ENCODE results near the gene CHCHD6.

Gene CHCHD6

GRCh38 chr3:126997455-126998038, 293.5 kb downstream of the CHCHD6 start:
- Histone ChIP-seq H3K4me3 (no peak overlapping the region), H3K27ac (no peak overlapping the region), H3K9ac (ENCODE audit: insufficient read length) (no peak overlapping the region), H3K9me3 (ENCODE audit: low read depth, low read length) (no peaks in the 10 kb centered on the region), H3K36me3 (ENCODE audit: insufficient read depth, low read length) (no peaks in the 10 kb centered on the region)
- DNase-seq (ENCODE audit: low read depth, low spot score), result no peak
- no peak for TF ChIP-seq POLR2AphosphoS5 (IDR thresholded peaks at IDR 0.05; ENCODE audit: borderline replicate concordance, low read depth, low read length)
- TF ChIP-seq FOXP2 (optimal IDR thresholded peaks at IDR 0.05; ENCODE audit: control extremely low read depth, extremely low read length, insufficient read depth), result no peak

DNA sequence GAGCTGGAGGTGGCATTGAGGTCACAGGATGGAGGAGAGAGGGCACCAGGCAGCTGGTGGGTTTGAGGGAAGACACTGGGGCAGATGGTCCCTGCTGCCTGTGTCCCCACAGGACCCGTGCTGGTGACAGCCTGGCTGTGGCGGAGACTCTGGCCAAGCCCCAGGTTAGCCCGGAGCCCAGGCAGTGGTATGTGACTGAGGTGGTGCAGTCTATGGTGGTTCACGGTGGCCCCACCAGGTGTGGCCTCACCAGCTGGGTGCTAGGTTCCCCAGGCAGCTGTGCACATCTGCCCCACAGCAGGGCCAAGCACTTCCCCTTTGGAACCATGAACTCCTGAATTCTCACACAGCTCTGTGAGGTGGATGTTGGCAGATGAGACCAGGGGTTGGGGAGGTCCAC, 294.3 kb downstream of the CHCHD6 start:
- DNase-seq (ENCODE audit: low read depth, low spot score), result no peak
- Histone ChIP-seq H3K4me3 (no peak overlapping the region), H3K36me3 (ENCODE audit: insufficient read depth, low read length) (no peaks in the 10 kb centered on the region), H3K27ac (no peak overlapping the region), H3K9me3 (ENCODE audit: low read depth, low read length) (no peaks in the 10 kb centered on the region), H3K9ac (ENCODE audit: insufficient read length) (no peak overlapping the region)
- TF ChIP-seq FOXP2 (optimal IDR thresholded peaks at IDR 0.05; ENCODE audit: control extremely low read depth, extremely low read length, insufficient read depth) (no peak), POLR2AphosphoS5 (IDR thresholded peaks at IDR 0.05; ENCODE audit: borderline replicate concordance, low read depth, low read length) (no peak), EZH2 (IDR thresholded peaks at IDR 0.05) (no peak)

DNA sequence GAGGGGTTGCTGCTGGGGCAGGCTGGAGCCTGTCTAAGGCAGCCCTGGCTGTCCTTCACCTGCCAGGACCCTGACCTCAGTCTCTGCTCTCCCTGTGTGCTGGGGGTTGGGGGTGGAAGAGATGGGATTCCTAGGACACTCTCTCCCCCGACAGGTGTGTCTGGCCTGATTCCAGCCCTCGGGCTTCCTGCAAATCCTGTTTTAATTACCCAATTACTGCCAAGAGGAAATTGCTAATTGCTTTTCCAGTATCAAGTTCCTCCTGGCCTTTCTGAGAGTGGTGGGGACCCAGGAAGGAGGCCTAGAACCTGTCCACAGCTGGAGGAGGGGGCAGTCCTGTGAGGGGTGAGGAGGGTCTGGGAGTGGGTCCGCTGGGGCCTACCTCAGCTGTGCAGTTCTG, 294.7 kb downstream of the CHCHD6 start:
- no peak for TF ChIP-seq FOXP2 (optimal IDR thresholded peaks at IDR 0.05; ENCODE audit: control extremely low read depth, extremely low read length, insufficient read depth)
- H3K9ac ChIP-seq (ENCODE audit: insufficient read length), result no peak overlapping the region
- DNase-seq (ENCODE audit: low read depth, low spot score), result no peak
- no peak overlapping the region for H3K4me3 ChIP-seq
- H3K27ac ChIP-seq, result no peak overlapping the region
- no peaks in the 10 kb centered on the region for H3K36me3 ChIP-seq (ENCODE audit: insufficient read depth, low read length)
- H3K9me3 ChIP-seq (ENCODE audit: low read depth, low read length), result no peaks in the 10 kb centered on the region

GRCh38 chr3:126999383-126999782, 295.3 kb downstream of the CHCHD6 start:
- no peak for DNase-seq (ENCODE audit: low read depth, low spot score)
- no peaks in the 10 kb centered on the region for H3K9me3 ChIP-seq (ENCODE audit: low read depth, low read length)
- H3K4me3 ChIP-seq, result no peak overlapping the region
- H3K27ac ChIP-seq, result no peak overlapping the region
- no peak overlapping the region for H3K9ac ChIP-seq (ENCODE audit: insufficient read length)
- TF ChIP-seq POLR2AphosphoS5 (IDR thresholded peaks at IDR 0.05; ENCODE audit: borderline replicate concordance, low read depth, low read length) (no peak), FOXP2 (optimal IDR thresholded peaks at IDR 0.05; ENCODE audit: control extremely low read depth, extremely low read length, insufficient read depth) (no peak), EZH2 (IDR thresholded peaks at IDR 0.05) (no peak)
- H3K36me3 ChIP-seq (ENCODE audit: insufficient read depth, low read length), result no peaks in the 10 kb centered on the region

DNA sequence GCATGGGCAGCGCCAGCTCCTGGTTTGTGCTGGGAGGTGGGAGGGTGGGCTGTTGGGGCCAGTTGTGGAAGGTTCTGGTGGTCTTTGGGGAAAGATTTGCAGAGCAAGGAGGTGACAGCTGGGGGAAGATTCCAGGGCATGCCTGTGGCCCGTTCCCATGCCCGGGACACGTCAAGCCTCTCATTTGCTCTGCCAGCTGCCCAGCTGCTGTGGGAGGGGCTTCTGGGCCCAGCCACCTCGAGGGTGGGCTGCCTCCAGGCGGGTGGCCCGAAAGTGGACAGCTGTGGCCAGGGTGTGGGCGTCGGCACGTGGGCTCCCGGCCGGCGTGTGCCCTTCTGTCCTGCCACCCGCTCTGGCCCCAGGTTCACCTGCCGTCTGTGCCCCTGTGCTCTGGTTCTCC, 296.1 kb downstream of the CHCHD6 start:
- Histone ChIP-seq H3K27ac (no peak overlapping the region), H3K36me3 (ENCODE audit: insufficient read depth, low read length) (no peaks in the 10 kb centered on the region), H3K9ac (ENCODE audit: insufficient read length) (no peak overlapping the region), H3K9me3 (ENCODE audit: low read depth, low read length) (no peaks in the 10 kb centered on the region), H3K4me3 (no peak overlapping the region)
- DNase-seq (ENCODE audit: low read depth, low spot score), result no peak
- no peak for TF ChIP-seq EZH2 (IDR thresholded peaks at IDR 0.05)
- TF ChIP-seq POLR2AphosphoS5 (IDR thresholded peaks at IDR 0.05; ENCODE audit: borderline replicate concordance, low read depth, low read length), result no peak
- TF ChIP-seq FOXP2 (optimal IDR thresholded peaks at IDR 0.05; ENCODE audit: control extremely low read depth, extremely low read length, insufficient read depth), result no peak

- no peaks in the 10 kb centered on the region for H3K36me3 ChIP-seq (ENCODE audit: insufficient read depth, low read length)
- H3K4me3 ChIP-seq, result no peak overlapping the region
- DNase-seq (ENCODE audit: low read depth, low spot score), result no peak
- H3K9me3 ChIP-seq (ENCODE audit: low read depth, low read length), result no peaks in the 10 kb centered on the region
- TF ChIP-seq FOXP2 (optimal IDR thresholded peaks at IDR 0.05; ENCODE audit: control extremely low read depth, extremely low read length, insufficient read depth) (no peak), POLR2AphosphoS5 (IDR thresholded peaks at IDR 0.05; ENCODE audit: borderline replicate concordance, low read depth, low read length) (no peak), EZH2 (IDR thresholded peaks at IDR 0.05) (no peak)
- H3K9ac ChIP-seq (ENCODE audit: insufficient read length), result no peak overlapping the region
- no peak overlapping the region for H3K27ac ChIP-seq
These were observed 296.7 kb downstream of the CHCHD6 start for GRCh38 chr3:127000761-127001160.

GRCh38 chr3:127001486-127002194, 297.6 kb downstream of the CHCHD6 start:
- H3K9ac ChIP-seq (ENCODE audit: insufficient read length), result peak overlapping the region; percentile 23
- H3K9me3 ChIP-seq (ENCODE audit: low read depth, low read length), result no peaks in the 10 kb centered on the region
- DNase-seq (ENCODE audit: low read depth, low spot score), result no peak
- no peaks in the 10 kb centered on the region for H3K36me3 ChIP-seq (ENCODE audit: insufficient read depth, low read length)
- TF ChIP-seq FOXP2 (optimal IDR thresholded peaks at IDR 0.05; ENCODE audit: control extremely low read depth, extremely low read length, insufficient read depth), result no peak
- no peak for TF ChIP-seq EZH2 (IDR thresholded peaks at IDR 0.05)
- TF ChIP-seq POLR2AphosphoS5 (IDR thresholded peaks at IDR 0.05; ENCODE audit: borderline replicate concordance, low read depth, low read length), result no peak
- H3K4me3 ChIP-seq, result peak overlapping the region; percentile 50
- H3K27ac ChIP-seq, result peak overlapping the region; percentile 6; the same call in 1 of the 2 replicates

DNA sequence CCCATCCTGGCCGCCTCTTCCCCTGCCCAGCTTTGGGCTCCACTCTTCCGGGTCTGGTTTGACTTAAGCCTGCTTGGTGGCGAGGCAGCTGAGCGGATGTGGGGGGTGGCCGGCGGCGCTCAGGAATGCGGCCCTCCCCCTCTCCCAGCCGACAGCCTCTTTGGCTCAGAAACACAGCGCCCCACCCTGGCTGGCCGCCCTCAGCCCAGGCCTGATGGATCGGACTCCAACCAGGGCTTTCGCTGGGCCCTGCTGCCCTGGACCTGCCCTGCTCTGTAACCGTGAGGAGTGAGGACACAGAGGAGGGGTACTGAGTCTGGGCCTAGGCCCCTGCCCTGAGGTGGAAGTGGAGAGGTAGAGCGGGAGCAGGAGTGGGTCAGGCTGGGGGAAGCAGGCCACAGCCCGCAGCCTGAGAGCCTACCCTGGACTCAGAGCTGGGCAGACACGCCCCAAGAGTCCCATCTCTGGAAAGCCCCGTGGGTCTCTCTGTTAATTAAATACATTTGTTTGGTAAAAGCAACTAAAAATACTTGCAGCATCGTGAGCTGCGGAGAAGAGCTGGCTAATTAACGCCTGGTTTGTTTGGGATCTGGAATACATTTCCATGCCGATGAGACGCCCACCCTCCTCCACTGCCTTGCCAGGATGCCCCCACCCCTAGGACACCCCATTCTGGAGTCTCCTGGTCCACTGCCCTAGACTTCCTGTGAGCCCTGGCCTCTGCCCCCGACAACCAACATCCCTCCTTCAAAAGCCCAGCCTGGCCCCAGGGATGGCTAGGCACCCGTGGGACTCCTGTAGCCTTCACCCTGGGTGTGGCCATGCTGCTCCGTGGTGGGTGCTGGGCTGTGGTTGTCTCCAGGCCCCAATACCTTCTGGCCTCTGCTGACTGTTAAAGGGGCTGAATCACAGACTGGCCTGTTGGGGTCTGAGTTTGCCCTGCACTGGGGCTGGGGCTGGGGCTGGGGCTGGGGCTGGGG, 298.4 kb downstream of the CHCHD6 start:
- peak overlapping the region; percentile 58 for H3K9ac ChIP-seq (ENCODE audit: insufficient read length)
- no peak for TF ChIP-seq EZH2 (IDR thresholded peaks at IDR 0.05)
- TF ChIP-seq POLR2AphosphoS5 (IDR thresholded peaks at IDR 0.05; ENCODE audit: borderline replicate concordance, low read depth, low read length), result no peak
- no peak for TF ChIP-seq FOXP2 (optimal IDR thresholded peaks at IDR 0.05; ENCODE audit: control extremely low read depth, extremely low read length, insufficient read depth)
- DNase-seq (ENCODE audit: low read depth, low spot score), result no peak
- peaks cover 2% of the 10 kb centered on the region; the same call in 1 of the 2 replicates for H3K36me3 ChIP-seq (ENCODE audit: insufficient read depth, low read length)
- H3K4me3 ChIP-seq, result peak overlapping the region; percentile 58
- no peaks in the 10 kb centered on the region for H3K9me3 ChIP-seq (ENCODE audit: low read depth, low read length)
- peak overlapping the region; percentile 85 for H3K27ac ChIP-seq

Data from SK-N-MC (cell line).